Measurements from ENCODE around the gene TSPAN9. TPM values are rescaled to one million over a fixed set of nuclear protein-coding genes. Genes with fewer than 3 reads are reported as not detected.

Gene TSPAN9
- total RNA-seq, 1 donor from 2014 or later, result 20.5 TPM

DNA sequence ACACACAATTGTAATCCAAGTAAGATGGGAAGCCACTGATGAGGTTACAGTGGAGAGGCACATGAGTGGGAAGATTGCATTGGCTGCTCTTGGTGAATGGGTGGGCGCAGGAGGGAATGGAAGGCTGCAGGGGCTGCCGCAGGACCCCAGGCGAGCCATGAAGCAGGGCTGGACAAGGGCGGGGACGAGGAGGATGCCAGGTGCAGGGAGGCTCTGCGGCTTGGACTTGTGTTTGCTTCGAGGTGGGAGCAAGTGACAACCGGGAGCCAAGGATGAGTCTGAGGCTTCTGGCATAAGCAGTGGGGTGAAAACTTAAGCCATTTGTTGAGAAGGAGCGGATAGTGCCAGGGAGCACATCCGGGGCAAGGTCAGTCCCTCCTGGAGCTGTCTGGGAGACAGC lies 115.0 kb downstream of the TSPAN9 start:
- no peak overlapping the region for H3K4me3 ChIP-seq (ENCODE audit: low read depth, low read length)
- TF ChIP-seq, protein P1, sequence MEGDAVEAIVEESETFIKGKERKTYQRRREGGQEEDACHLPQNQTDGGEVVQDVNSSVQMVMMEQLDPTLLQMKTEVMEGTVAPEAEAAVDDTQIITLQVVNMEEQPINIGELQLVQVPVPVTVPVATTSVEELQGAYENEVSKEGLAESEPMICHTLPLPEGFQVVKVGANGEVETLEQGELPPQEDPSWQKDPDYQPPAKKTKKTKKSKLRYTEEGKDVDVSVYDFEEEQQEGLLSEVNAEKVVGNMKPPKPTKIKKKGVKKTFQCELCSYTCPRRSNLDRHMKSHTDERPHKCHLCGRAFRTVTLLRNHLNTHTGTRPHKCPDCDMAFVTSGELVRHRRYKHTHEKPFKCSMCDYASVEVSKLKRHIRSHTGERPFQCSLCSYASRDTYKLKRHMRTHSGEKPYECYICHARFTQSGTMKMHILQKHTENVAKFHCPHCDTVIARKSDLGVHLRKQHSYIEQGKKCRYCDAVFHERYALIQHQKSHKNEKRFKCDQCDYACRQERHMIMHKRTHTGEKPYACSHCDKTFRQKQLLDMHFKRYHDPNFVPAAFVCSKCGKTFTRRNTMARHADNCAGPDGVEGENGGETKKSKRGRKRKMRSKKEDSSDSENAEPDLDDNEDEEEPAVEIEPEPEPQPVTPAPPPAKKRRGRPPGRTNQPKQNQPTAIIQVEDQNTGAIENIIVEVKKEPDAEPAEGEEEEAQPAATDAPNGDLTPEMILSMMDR (conservative IDR thresholded peaks at IDR 0.05; ENCODE audit: low read depth, low read length), result no peak
- no peak for DNase-seq (ENCODE audit: low read depth)

DNA sequence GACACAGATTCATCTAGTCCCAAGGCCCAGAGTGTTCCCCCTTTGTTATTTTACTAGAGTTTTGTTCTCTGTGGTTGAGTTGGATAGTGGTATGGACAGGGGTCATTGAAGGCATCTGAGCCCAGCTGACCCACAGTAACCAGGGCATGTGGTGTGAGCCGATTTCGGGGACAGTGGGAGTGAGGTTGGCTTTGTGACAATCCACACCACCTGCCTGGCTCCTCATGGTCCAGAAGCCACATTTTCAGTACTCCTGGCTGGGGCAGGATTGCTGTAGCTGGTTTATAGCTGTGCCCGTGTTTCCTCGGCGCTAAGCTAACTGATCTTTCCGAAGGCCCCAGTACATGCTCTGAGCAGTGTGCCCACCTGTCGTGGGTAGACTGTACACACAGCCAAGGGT lies 116.0 kb downstream of the TSPAN9 start:
- DNase-seq (ENCODE audit: low read depth), result no peak
- TF ChIP-seq, protein P1 (conservative IDR thresholded peaks at IDR 0.05; ENCODE audit: low read depth, low read length), result no peak
- no peak overlapping the region for H3K4me3 ChIP-seq (ENCODE audit: low read depth, low read length)

DNA sequence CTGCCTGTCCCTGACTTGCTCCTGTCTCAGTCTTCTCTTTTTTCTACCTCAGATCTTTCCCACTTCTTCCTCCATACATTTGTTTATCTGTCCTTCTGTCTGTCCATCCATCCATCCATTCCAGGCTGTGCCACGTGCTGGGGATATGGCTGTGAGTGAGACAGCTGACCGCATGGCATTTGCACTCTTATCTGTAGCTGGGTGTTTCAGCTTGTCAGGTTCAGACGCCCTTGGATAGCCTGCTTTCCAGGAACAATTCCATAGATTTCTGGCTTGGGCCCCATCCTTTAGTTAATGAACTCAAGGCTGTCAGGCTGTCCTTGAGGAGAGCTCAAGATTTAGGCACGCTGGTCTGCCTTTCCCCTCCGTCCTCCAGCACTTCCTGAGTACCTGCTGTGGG lies 116.6 kb downstream of the TSPAN9 start:
- TF ChIP-seq, protein P1 (conservative IDR thresholded peaks at IDR 0.05; ENCODE audit: low read depth, low read length), result no peak
- no peak overlapping the region for H3K4me3 ChIP-seq (ENCODE audit: low read depth, low read length)
- DNase-seq (ENCODE audit: low read depth), result no peak

DNA sequence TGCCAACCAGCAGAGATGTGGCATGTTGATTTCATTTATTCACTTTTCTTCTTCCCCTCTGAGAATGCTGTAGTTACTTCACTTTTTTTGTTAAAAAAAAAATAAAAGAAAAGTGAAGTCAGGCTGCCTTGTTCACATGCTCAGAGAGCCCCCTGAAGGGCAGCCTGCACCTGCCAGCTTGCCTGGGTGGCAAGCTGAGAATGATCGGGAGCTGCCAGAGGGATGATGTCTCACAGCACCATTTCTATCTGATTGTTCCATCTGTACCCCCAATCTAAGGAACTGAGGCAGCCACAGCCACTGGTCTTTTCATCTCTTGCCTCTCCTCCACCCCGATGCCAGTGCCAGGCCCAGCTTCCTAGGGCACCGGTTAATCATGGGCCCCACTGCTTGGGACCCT lies 118.2 kb downstream of the TSPAN9 start:
- TF ChIP-seq, protein P1 (conservative IDR thresholded peaks at IDR 0.05; ENCODE audit: low read depth, low read length), result no peak
- DNase-seq (ENCODE audit: low read depth), result no peak

DNA sequence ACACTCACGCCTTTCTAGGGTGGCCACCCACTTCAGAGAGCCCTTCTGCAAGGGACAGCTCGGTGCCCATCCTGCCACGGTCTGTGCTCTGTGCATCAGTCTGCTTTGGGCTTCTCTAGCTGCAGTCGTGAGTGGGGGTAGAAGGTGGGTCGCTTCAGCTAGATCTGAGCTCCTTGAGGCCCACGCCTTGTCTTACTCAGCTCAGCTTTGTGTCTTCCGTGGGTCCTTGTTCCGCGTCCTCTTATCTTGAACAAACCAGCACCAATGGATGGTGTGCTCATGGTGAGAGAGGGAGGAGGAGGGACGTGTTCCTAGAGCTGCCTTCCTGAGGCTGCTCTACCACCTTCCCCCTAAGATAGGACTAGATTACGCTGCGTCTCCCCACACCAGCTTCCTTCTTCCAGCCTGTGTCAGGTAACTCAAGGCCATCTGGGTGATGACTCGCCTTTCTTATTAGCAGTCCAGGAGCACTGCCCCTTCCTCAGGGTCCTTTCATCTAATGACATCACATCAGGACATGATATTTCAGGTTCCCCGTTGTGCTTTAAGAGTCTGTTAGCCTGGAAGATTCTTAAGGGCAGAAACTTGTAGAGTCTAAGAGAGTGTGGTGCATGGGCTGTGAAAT lies 118.8 kb downstream of the TSPAN9 start:
- H3K4me3 ChIP-seq (ENCODE audit: low read depth, low read length), result no peak overlapping the region
- TF ChIP-seq, protein P1 (conservative IDR thresholded peaks at IDR 0.05; ENCODE audit: low read depth, low read length), result no peak
- no peak for DNase-seq (ENCODE audit: low read depth)

More for the DNA sequence above, 118.2 kb downstream of the TSPAN9 start:
- H3K4me3 ChIP-seq (ENCODE audit: low read depth, low read length), result no peak overlapping the region

DNA sequence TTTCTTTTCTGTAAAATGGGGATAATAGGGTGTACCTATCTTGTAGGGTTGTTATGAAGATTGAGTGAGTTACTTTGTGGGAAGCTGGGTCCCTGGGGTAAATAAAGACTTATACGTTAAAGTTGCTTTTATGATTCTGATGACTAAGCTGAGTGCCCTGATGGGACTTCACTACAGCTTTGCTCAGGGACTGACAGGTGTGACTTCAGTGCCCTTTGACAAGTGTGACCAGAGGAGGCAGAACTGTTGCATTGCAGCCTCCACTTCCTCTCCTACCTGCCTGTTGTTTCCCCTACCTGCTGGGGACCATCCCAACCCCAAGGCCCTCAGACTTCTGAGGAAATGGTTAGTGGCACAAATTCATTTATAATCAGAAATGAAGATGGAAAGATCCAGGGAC lies 119.3 kb downstream of the TSPAN9 start:
- DNase-seq (ENCODE audit: low read depth), result no peak
- TF ChIP-seq, protein P1 (conservative IDR thresholded peaks at IDR 0.05; ENCODE audit: low read depth, low read length), result no peak
- H3K4me3 ChIP-seq (ENCODE audit: low read depth, low read length), result no peak overlapping the region

DNA sequence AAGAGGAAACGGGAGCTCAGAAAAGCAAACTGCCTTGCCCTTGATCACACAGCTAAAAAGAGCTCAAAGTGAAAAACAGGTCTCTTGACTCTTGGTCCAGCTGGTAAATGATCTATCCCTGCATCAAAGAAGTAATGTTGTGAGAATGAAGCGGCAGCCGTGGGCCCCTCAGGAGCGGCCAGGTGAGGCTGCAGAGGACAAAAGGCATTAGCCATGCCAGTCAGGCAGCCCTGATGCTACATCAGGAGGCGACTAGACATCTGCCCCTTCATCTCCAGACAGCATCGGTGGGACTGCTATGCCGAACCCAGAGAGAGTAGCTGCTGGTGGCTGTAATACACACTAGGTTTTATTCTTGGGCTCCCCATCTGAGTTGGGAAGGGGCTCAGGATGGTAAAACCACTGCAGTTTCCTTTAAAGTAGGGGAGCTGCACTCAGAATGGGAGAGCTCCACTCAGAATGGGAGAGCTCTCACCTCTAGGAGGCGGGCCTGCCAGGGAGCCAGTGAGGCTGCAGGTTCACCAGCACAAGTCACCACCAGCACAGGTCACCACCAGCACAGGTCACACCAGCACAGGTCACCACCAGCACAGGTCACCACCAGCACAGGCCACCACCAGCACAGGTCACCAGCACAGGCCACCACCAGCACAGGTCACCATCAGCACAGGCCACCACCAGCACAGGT lies 120.1 kb downstream of the TSPAN9 start:
- DNase-seq (ENCODE audit: low read depth), result no peak
- TF ChIP-seq, protein P1 (conservative IDR thresholded peaks at IDR 0.05; ENCODE audit: low read depth, low read length), result no peak
- no peak overlapping the region for H3K4me3 ChIP-seq (ENCODE audit: low read depth, low read length)
